Activated naive CD4-positive, alpha-beta T cell treated with anti-CD3 and anti-CD28 coated beads, Interleukin-2, amount 50 U/mL, for 24 hours (primary cell): ENCODE data around the gene KHSRP.

ENCODE experiments used
- H3K27ac Mint-ChIP-seq: one replicate; pipeline ENCODE4 v1.8.0; 2021; ENCODE audit warnings: mild to moderate bottlenecking, mixed read lengths
- H3K27me3 Mint-ChIP-seq: one replicate; pipeline ENCODE4 v1.8.0; 2021; ENCODE audit warnings: mixed read lengths
- H3K36me3 Mint-ChIP-seq: one replicate; pipeline ENCODE4 v1.8.0; 2021; ENCODE audit warnings: mixed read lengths
- H3K4me1 Mint-ChIP-seq: one replicate; pipeline ENCODE4 v1.8.0; 2021; ENCODE audit warnings: mixed read lengths
- H3K4me3 Mint-ChIP-seq: one replicate; pipeline ENCODE4 v1.8.0; 2021; ENCODE audit warnings: mild to moderate bottlenecking, mixed read lengths
- H3K9me3 Mint-ChIP-seq: one replicate; pipeline ENCODE4 v1.8.0; 2021; ENCODE audit warnings: mixed read lengths

Gene KHSRP

DNA sequence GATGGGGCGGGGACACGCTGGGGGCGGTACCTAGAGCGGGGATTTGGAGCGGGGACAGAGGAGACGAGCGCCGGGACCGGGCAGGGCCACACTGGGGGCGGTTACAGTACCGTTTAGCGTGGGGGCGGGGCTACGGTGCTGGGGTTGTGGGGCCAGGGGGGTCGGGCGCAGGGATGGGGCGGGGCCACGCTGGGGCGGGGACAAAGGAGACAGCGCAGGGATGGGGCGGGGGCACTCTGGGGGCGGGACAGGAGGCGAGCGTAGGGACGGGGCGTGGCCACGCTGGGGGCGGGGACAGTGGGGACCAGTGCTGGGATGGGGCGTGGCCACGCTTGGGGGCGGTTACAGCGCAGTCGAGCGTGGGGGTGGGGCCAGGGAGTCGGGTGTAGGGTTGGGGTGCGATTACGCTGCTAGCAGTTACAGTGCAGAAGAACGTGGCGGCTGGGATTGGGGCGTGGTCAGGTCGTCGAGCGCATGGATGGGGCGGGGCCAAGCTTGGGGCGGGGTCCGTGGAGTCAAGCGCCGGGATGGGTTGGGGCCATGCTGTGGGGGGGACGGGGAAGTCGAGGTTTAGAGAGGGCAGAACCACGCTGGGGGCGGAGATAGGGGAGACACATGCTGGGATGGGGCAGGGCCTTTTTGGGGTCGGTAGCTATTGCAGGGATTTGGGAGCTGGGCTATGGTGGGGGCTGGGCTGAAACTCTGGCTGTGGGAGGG lies 51.4 kb downstream of the KHSRP start:
- H3K9me3 Mint-ChIP-seq, result no peaks in the 10 kb centered on the region

GRCh38 chr19:6372594-6373095 lies 52.0 kb downstream of the KHSRP start, which contains the start of gene ALKBH7:
ALKBH7 (plus strand) TSS chr19:6372794; CDS start chr19:6372821, 27 bp downstream.
- Mint-ChIP-seq H3K27ac (peak within 1 kb of the TSS; percentile 91), H3K9me3 (no peaks in the 10 kb centered on the region), H3K27me3 (no peaks in the 10 kb centered on the region), H3K4me3 (peak within 1 kb of the TSS; percentile 91), H3K4me1 (peaks cover 19% of the 10 kb centered on the region), H3K36me3 (peaks cover 5% of the 10 kb centered on the region)

More for the DNA sequence above, 51.4 kb downstream of the KHSRP start:
- Mint-ChIP-seq H3K27me3 (no peaks in the 10 kb centered on the region), H3K4me3 (peak overlapping the region; percentile 91), H3K27ac (peak overlapping the region; percentile 91), H3K36me3 (peaks cover 5% of the 10 kb centered on the region), H3K4me1 (peaks cover 19% of the 10 kb centered on the region)

- Mint-ChIP-seq H3K27ac (no peak overlapping the region), H3K9me3 (no peaks in the 10 kb centered on the region), H3K4me3 (peak overlapping the region; percentile 3), H3K36me3 (peaks cover 5% of the 10 kb centered on the region), H3K4me1 (peaks cover 19% of the 10 kb centered on the region), H3K27me3 (no peaks in the 10 kb centered on the region)
Measured at GRCh38 chr19:6364353-6364752, 60.3 kb downstream of the KHSRP start.
